HuH-7.5 (cell line): Measurements from ENCODE around the gene WTIP.
A peak's percentile ranks its signal among the peaks of the same experiment; 100 is the strongest.

Source experiments
- DNase-seq: peaks from one replicate; pipeline ENCODE4 v3.0.0; 2011; ENCODE audit warnings: low spot score

WTIP gene

GRCh38 chr19:34479396-34479795, 2.2 kb upstream of the WTIP start:
- no peak for DNase-seq

- no peak for DNase-seq
Observed at GRCh38 chr19:34480491-34480890, 1.1 kb upstream of the WTIP start.

DNA sequence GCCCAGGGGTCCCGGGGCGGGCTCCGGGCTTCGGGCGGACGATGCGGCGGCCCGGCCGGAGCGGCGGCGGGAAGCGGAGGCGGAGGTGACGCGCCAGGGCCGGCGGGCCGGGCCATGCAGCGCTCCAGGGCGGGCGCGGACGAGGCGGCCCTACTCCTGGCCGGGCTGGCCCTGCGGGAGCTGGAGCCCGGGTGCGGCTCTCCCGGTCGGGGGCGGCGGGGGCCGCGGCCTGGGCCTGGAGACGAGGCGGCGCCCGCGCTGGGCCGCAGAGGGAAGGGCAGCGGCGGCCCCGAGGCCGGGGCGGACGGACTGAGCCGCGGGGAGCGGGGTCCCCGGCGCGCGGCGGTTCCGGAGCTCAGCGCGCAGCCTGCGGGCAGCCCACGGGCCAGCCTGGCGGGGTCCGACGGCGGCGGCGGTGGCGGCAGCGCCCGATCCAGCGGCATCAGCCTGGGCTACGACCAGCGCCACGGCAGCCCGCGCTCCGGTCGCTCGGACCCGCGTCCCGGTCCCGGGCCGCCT, 362 bp downstream of the WTIP start:
- DNase-seq: peak; percentile 60

- peak; percentile 68 for DNase-seq
Observed at GRCh38 chr19:34482380-34483250, 1.1 kb downstream of the WTIP start.

- DNase-seq: no peak
Observed at GRCh38 chr19:34484328-34484727, 2.8 kb downstream of the WTIP start.

- no peak for DNase-seq
Observed at GRCh38 chr19:34485831-34486230, 4.3 kb downstream of the WTIP start.

DNA sequence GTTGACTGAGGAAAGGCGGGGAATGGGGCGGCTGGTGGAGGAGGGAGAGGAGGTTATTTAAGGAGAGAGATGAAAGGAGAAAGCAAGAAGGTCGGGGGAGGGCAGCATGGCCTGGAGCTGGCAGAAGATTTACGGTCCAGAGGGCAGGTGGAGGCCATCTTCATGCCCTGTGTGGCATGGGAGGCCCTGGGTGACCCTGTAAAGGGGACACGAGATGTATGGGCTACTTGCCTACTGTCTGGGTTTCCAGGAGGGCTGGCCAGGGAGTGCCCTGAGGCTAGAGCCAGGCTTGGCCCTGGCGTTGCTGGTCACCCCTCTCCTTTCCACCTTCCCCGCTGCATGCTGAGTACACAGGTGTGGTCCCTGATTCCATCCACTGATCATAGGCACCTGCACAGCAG, 6.1 kb downstream of the WTIP start:
- DNase-seq: no peak

GRCh38 chr19:34489175-34489574, 7.6 kb downstream of the WTIP start:
- no peak for DNase-seq

DNA sequence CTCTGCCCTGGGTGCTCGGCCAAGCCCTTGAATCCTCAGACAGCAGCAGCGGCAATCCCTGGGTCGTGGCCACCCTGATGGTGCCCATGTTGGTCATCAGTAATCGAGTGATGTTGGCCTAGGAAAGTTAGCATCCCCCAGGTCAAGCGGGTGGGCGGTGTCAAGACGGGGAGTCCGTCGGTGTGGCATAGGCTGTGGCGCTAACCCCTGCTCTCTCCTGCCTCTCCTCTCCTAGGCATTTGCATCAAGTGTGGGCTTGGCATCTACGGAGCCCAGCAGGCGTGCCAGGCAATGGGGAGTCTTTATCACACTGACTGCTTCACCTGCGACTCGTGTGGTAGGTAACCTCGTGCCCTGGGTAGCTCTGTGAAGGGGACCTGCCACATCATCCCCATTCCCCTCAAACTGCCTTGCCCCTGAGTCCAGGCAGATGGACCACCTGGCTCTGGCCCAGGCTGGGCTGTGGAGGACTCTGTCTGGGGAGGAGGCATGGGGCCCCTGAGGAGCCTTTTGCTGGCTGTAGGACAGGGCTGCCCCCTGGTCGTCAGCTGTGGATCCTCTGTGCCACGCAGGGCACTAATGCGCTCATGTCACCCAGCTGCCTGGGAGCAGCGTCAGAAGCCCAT, 8.7 kb downstream of the WTIP start:
- DNase-seq: no peak

- no peak for DNase-seq
Observed at GRCh38 chr19:34493038-34493648, 11.6 kb downstream of the WTIP start.

DNA sequence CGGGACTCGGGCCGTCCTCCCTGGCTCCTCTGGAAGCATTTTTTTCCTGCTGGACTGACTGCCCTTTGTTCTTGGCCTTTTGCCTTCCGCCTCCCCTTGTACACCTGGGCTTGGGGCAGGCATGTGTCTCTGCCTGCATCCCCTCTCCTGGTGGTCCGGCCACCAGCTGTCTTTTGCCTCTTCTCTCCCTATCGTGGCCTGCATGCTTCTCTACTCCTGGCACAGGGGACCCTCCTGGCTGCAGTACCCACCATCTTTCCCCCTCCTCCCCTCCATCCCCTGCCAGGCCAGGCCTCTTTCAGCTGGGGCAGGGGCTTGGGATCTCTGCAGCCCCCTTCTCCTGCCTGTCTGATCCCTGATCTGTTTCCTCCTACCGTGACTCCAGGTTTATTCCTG, 12.1 kb downstream of the WTIP start:
- no peak for DNase-seq

DNA sequence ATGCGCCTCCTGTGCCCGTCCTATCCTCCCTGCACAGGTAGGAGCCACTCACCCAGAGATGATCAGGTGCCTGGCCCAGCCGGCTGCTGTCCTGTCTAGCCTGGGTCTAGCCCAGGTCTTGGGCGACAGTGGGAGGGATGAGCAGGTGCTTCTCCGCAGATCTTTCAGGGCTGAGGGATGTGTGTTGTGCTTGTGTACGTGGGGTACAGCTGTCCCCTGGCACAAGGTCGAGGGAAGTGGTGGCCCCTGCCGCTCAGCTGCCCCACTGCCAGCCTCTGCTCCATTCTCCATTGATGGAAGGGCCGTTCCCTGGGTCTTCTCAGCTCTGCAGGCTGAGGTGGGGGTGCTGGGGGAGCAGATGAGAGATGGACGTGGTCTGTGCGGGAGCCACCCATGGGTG, 13.0 kb downstream of the WTIP start:
- no peak for DNase-seq

DNA sequence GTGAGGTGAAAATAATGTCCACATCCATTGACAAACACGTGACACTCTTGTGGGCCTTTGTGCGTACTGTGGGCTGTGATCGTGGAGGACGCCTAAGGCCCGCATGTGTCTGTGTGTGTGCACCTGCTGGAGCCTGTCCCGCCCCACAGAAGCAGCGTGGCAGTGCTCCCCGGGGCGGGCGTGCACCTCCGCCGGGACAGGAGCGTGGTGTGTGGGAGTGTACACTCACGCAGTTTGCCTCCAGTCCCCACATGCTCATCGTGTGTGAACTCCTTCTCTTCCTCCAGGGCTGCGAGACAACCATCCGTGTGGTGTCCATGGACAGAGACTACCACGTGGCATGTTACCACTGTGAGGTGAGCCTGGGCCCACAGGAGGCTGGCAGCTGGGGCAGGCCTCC, 13.9 kb downstream of the WTIP start:
- DNase-seq: no peak

DNA sequence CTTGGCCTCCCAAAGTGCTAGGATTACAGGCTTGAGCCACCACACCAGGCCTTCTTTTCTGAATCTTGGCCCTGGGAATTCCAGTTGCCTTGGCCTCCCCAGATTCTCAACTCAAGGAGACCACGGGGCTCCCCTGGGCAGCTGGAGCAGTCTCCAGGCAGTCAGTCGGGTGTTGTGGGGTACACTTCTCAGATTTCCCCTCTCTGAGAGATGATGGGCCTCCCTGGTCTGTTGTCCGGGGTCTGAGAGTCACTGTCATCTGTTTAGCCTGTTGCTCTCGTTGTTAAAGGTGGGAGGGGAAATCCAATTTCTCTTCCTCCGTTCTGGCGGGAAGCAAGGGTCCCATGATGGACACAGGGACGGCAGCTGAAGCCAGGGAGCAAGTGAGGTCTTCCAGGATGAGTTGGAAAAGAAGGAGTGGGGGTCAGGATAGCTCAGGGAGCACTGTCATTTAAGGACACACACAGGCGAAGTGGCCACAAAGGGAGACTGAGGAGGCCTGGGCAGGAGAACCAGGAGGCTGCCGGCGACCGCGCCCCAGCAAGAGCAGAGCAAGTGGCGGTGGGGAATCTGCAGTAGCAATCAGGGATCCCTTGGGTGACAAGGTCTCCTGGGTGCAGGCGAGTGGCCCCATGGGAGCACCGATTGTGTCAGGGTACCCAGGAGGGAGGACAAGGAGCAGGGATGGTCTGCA, 15.7 kb downstream of the WTIP start:
- no peak for DNase-seq

- no peak for DNase-seq
Observed at GRCh38 chr19:34499155-34499834, 17.7 kb downstream of the WTIP start.

- no peak for DNase-seq
Observed at GRCh38 chr19:34500656-34501120, 19.1 kb downstream of the WTIP start.

- DNase-seq: peak; percentile 98
Observed at GRCh38 chr19:34501339-34502320, 20.1 kb downstream of the WTIP start.

DNA sequence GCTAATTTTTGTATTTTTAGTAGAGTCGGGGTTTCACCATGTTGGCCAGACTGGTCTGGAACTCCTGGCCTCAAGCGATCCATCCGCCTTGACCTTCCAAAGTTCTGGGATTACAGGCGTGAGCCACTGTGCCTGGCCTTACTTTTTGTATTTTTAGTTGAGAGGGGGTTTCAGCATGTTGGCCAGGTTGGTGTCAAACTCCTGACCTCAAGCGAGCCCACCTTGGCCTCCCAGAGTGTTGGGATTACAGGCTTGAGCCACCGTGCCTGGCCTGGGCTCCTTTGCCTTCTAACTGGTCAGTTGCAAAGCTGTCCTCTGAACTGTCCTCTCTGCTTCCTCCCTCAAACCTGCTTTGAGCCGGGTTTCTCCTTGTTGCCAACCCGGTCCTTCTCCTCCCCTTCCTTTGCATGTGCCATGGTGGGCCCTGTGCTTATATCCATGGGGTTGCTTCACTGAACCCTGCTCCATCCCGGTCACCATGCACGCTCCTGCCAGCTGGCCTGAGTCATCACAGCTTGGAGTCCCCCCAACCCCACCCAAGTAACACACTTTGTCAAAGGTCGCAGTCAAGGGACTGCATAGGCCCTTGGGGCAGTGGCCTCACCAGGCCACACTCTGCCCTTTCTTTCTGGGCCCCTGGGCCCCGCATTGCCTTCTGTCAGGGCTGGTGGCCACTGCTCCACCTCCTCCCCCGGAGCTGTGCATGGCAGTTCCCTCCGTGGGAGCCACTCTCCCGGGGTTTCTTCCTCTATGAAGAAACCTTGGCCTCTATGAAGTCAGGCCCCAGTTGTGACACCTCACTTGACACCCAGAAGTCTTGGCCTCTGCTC, 21.2 kb downstream of the WTIP start:
- no peak for DNase-seq

DNA sequence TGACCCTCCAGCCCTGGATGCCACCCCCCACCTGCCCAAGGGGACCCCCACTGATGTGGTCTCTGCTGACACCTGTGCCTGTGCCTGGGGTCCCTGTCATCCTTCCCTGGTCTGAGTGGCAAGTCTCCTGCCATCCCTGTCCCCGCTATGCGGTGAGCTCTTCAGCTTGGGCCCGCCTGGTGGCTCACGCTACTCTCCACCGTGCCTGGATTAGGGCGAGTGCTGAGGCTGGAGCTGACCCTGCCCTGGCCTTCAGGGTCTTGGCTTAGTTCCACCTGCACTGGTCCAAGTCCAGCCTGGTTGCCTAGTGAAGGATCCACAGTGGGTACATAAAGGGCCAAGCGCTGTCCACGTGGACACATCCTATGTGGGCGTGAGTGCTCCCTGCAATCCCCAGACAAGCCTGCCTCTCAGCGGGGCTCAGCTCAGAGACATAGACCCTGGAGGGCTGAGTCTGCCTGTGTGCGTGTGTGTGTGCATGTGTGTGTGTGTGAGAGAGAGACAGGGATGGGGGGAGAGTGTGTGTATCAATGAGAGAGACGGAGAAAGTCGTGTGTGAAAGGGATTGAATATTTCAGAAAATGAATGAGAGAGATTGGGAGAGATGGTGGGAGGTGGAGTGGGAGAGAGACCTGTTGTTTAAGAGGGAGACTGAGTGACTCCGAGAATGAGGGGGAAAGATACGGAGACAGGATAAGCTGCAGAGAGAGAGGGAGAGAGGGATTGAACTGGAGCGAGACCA, 22.1 kb downstream of the WTIP start:
- no peak for DNase-seq
